ENCODE data around the gene NAALADL2.
"Not testable (repeated sequence)": the region's sequence is repeated elsewhere in the genome, so short reads cannot be mapped to it uniquely, and the experiment has no call there.

GRCh38 chr3:175829809-175830208 is 970.7 kb downstream of the NAALADL2 start:
- not testable (repeated sequence) for TF ChIP-seq CTCF (conservative IDR thresholded peaks at IDR 0.05); ZFX (IDR thresholded peaks at IDR 0.05)
